GM19438 (cell line): ENCODE results near the gene MRPS6.

Source experiments
- ATAC-seq: cut with Tn5 transposase; IDR thresholded peaks from one replicate; pipeline ENCODE4 v1.9.1; 2021; ENCODE audit warnings: low read depth; ENCODE audit not compliant: unreplicated experiment

The MRPS6 gene

GRCh38 chr21:34174470-34174869, 101.1 kb downstream of the MRPS6 start:
- no peak for ATAC-seq

DNA sequence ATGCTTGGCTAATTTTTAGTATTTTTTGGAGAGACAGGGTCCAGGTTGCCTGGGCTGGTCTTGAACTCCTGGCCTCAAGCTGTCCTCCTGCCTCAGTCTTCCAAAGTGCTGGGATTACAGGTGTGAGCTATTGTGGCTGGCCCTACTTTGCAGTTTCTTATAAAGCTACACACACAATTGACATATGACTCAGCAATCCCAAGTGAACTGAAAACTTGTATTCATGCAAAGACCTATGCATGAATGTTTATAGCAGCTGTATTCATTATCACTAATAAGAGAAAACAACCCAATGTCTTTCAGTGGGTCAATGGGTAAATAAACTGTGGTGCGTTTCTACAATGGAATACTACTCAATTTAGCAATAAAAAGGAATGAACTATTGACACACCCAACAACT, 103.1 kb downstream of the MRPS6 start:
- no peak for ATAC-seq

- ATAC-seq: no peak
These were observed 104.7 kb downstream of the MRPS6 start for GRCh38 chr21:34177919-34178567.

DNA sequence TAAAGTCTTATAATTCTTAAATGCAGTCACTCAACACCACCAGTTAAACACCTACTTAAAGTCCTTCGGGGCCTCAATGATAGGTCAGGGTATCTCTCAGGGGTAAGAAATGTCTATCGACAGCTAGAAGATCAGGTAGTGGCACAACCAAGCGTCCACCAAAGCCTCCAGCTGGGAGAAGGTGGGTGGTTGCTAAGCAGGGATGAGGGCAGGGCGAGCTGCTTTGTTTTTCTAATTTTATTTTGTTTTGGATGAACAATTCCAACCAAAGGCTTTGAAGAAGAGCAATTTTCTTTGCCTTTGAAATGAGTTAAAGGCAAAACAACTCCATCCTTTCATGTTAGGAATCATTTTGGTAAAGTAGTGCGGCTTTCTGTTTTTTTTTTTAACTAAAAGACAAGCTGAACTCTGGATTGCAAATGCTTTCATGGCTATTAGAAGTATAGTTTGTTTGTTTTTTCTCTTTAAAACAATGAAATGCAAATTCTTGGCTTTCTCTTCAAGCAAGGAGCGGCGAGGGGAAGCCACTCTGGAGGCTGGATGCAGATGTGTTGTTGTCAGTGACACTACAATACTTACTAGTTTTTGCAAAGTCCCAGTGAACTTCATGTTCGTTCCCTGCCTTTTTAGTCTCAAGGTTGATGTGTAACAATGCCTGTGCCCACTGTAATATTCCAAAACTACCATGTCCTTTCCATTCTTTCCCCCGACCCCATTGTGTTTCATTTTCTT, 106.0 kb downstream of the MRPS6 start:
- no peak for ATAC-seq

GRCh38 chr21:34180407-34180806, 107.0 kb downstream of the MRPS6 start:
- ATAC-seq: no peak

GRCh38 chr21:34180826-34181359, 107.5 kb downstream of the MRPS6 start:
- ATAC-seq: no peak

DNA sequence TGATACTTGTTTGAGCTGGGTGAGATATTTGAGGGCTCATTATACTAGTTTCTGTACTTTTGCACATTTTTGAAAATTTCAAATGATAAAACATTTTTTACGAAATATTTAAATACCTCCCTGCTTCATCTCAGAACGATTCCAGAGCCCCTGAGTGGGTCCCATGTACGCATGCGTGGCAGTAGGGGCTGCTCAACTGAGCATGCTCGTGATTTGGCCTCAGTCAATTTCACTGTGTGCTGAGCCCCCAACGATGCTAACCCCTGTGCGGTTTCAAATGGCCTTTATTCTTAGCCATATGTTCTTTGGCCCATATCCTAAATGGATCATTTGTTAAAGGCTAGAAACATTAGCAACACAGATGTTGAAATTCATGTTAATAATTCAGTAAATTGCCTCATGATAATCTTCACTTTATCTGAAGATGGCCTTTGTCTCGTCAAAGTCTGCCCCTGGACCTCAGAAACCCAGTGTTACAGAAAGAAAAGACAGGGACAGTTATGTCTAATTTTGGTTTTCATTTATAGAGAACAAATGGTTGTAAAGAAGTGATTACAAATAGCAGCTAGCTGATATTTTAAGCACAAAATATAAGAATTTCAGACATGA, 108.2 kb downstream of the MRPS6 start:
- ATAC-seq: no peak

DNA sequence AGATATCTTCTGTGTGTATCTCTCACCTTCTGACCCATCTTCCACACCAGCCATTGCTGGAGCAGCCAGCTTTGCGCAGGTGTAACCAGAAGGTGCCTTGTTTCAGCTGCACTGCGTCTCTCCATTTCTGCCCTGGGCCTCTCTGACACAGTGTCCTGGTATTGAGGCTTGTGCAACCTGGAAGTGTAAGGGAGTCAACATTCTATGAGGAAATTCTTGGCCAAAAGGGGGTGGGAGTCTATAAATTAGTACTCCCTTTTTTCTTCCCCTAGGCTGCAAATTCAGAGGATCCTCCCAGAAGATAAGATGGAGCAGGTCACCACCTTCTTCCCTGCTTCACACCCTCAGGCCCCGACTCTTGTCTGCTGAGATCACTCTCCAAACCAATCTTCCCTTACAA, 109.1 kb downstream of the MRPS6 start:
- no peak for ATAC-seq

DNA sequence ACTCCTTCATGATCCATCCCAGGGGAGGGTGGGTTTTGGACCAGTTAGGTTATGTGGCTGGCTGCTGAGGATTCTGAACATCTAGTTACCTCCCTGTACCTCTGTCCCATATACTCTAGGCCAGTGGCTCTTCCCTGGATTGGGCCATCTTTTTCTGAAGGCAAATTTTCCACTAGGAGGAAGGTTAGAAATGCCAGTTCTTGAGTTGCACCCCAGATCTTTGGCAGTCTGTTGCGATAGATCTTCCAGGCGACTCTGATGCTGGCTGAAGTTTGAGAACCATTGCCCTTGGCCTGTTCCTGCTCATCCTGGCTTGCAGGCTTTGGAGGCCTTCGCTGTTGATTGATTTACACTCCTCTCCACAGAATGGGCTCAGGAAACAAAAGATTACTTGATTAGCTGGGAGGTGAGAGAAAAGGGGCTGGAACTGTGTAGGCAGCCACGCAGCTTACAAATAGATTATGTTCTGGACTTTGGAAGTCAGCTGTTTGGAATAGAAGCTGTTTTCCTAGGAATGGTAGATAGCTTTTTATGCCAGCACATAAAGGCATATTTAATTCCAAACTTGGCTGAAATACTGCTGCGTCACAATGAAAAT, 110.1 kb downstream of the MRPS6 start:
- ATAC-seq: no peak

- ATAC-seq: no peak
These were observed 110.9 kb downstream of the MRPS6 start for GRCh38 chr21:34184232-34184631.

- ATAC-seq: no peak
These were observed 111.8 kb downstream of the MRPS6 start for GRCh38 chr21:34185026-34185750.

- no peak for ATAC-seq
These were observed 112.8 kb downstream of the MRPS6 start for GRCh38 chr21:34186109-34186719.

- no peak for ATAC-seq
These were observed 114.6 kb downstream of the MRPS6 start for GRCh38 chr21:34187935-34188334.

GRCh38 chr21:34189506-34189905, 116.1 kb downstream of the MRPS6 start:
- ATAC-seq: no peak

- no peak for ATAC-seq
These were observed 117.4 kb downstream of the MRPS6 start for GRCh38 chr21:34190576-34191321.

- no peak for ATAC-seq
These were observed 118.5 kb downstream of the MRPS6 start for GRCh38 chr21:34191876-34192275.
